H9 (cell line): ENCODE data around the gene NINJ1. TPM values are rescaled to one million over a fixed set of nuclear protein-coding genes. Genes with fewer than 3 reads are reported as not detected.
A peak's percentile ranks its signal among the peaks of the same experiment; 100 is the strongest.

Source experiments
- DNase-seq: peaks from one replicate; pipeline ENCODE4 v3.0.0-alpha.2; 2017
- H2AFZ ChIP-seq: one replicate; pipeline ENCODE4 v1.6.1; 2013; ENCODE audit warnings: mild to moderate bottlenecking, low read length, control low read depth, moderate library complexity
- H2AK5ac ChIP-seq: 2 replicates; pipeline ENCODE4 v1.6.1; 2013; ENCODE audit warnings: low read length, control low read depth, mixed read lengths; ENCODE audit not compliant: insufficient read length
- H2BK120ac ChIP-seq: one replicate; pipeline ENCODE4 v1.6.1; 2013; ENCODE audit warnings: low read depth, mild to moderate bottlenecking, low read length, control low read depth, inconsistent platforms; ENCODE audit not compliant: poor library complexity, severe bottlenecking
- H2BK12ac ChIP-seq: 2 replicates; pipeline ENCODE4 v1.6.1; 2013; ENCODE audit warnings: low read length, control low read depth, mixed read lengths, low read depth; ENCODE audit not compliant: insufficient read length
- H2BK15ac ChIP-seq: 2 replicates; pipeline ENCODE4 v1.6.1; 2013; ENCODE audit warnings: low read depth, low read length, control low read depth
- H2BK20ac ChIP-seq: one replicate; pipeline ENCODE4 v1.6.1; 2013; ENCODE audit warnings: low read depth, mild to moderate bottlenecking, low read length, control low read depth, inconsistent platforms; ENCODE audit not compliant: poor library complexity, severe bottlenecking
- H2BK5ac ChIP-seq: 2 replicates; pipeline ENCODE4 v1.6.1; 2013; ENCODE audit warnings: low read length, control low read depth, mixed read lengths; ENCODE audit not compliant: insufficient read length
- H3K14ac ChIP-seq: 2 replicates; pipeline ENCODE4 v1.6.1; 2013; ENCODE audit warnings: low read length, control low read depth; ENCODE audit not compliant: insufficient read depth
- H3K18ac ChIP-seq: 2 replicates; pipeline ENCODE4 v1.6.1; 2013; ENCODE audit warnings: low read depth, mild to moderate bottlenecking, mixed read lengths, low read length, control low read depth; ENCODE audit not compliant: insufficient read length
- H3K23ac ChIP-seq: 2 replicates; pipeline ENCODE4 v1.6.1; 2013; ENCODE audit warnings: low read length, control low read depth, mixed read lengths, low read depth; ENCODE audit not compliant: insufficient read length
- H3K23me2 ChIP-seq: 2 replicates; pipeline ENCODE4 v1.6.1; 2013; ENCODE audit warnings: low read depth, mild to moderate bottlenecking, mixed read lengths, low read length, control low read depth; ENCODE audit not compliant: insufficient read length, poor library complexity, severe bottlenecking
- H3K27ac ChIP-seq: 2 replicates; pipeline ENCODE4 v1.5.1; 2013; ENCODE audit warnings: low read length, control low read depth, mixed read lengths, low read depth; ENCODE audit not compliant: insufficient read length
- H3K27me3 ChIP-seq: 2 replicates; pipeline ENCODE4 v1.6.1; 2013; ENCODE audit warnings: low read length, control low read depth, inconsistent platforms; ENCODE audit not compliant: insufficient read depth
- H3K4ac ChIP-seq: 2 replicates; pipeline ENCODE4 v1.6.1; 2013; ENCODE audit warnings: low read depth, mild to moderate bottlenecking, control low read depth, inconsistent platforms, low read length, moderate library complexity
- H3K4me1 ChIP-seq: 2 replicates; pipeline ENCODE4 v1.6.1; 2013; ENCODE audit warnings: low read length, control low read depth, inconsistent platforms; ENCODE audit not compliant: insufficient read depth
- H3K4me2 ChIP-seq: 2 replicates; pipeline ENCODE4 v1.6.1; 2013; ENCODE audit warnings: low read length, control low read depth, mixed read lengths; ENCODE audit not compliant: insufficient read length, insufficient read depth
- H3K56ac ChIP-seq: 2 replicates; pipeline ENCODE4 v1.6.1; 2013; ENCODE audit warnings: low read depth, mild to moderate bottlenecking, mixed read lengths, low read length, control low read depth; ENCODE audit not compliant: insufficient read length
- H3K79me1 ChIP-seq: 2 replicates; pipeline ENCODE4 v1.6.1; 2013; ENCODE audit warnings: low read depth, mild to moderate bottlenecking, moderate library complexity, low read length, control low read depth, inconsistent platforms; ENCODE audit not compliant: insufficient read depth, poor library complexity, severe bottlenecking
- H3K79me2 ChIP-seq: 2 replicates; pipeline ENCODE4 v1.6.1; 2013; ENCODE audit warnings: low read length, control low read depth, inconsistent platforms; ENCODE audit not compliant: insufficient read depth
- H3K9ac ChIP-seq: 2 replicates; pipeline ENCODE4 v1.6.1; 2013; ENCODE audit warnings: low read length, control low read depth, mixed read lengths; ENCODE audit not compliant: insufficient read length; ENCODE audit errors: extremely low read depth
- H3K9me3 ChIP-seq: one replicate; pipeline ENCODE4 v1.6.1; 2013; ENCODE audit warnings: low read depth, low read length, inconsistent platforms; ENCODE audit not compliant: control insufficient read depth
- H3T11ph ChIP-seq: one replicate; pipeline ENCODE4 v1.6.1; 2013; ENCODE audit warnings: mild to moderate bottlenecking, low read length, control low read depth, inconsistent platforms
- H4K20me1 ChIP-seq: one replicate; pipeline ENCODE4 v1.6.1; 2013; ENCODE audit not compliant: control insufficient read depth, insufficient read length, insufficient read depth
- H4K5ac ChIP-seq: 2 replicates; pipeline ENCODE4 v1.6.1; 2013; ENCODE audit warnings: low read depth, mild to moderate bottlenecking, mixed read lengths, low read length, control low read depth; ENCODE audit not compliant: insufficient read length
- H4K8ac ChIP-seq: replicated peaks from 2 replicates; pipeline ENCODE4 v1.6.1; 2013; ENCODE audit warnings: low read length, control low read depth, mixed read lengths, low read depth; ENCODE audit not compliant: insufficient read length
- H4K91ac ChIP-seq: 2 replicates; pipeline ENCODE4 v1.6.1; 2013; ENCODE audit warnings: low read depth, mild to moderate bottlenecking, moderate library complexity, mixed read lengths, low read length, control low read depth; ENCODE audit not compliant: insufficient read length
- H3K27ac Mint-ChIP-seq, 3 experiments: 2 replicates in 2 of 3; 3 replicates in 1 of 3; pipeline ENCODE4 v1.8.0; 2020 to 2021; ENCODE audit warnings: mixed read lengths in 3 of 3, mild to moderate bottlenecking in 1 of 3, moderate library complexity in 1 of 3
- H3K27me3 Mint-ChIP-seq: 2 replicates; pipeline ENCODE4 v1.8.0; 2021; ENCODE audit warnings: low read depth, mild to moderate bottlenecking, moderate library complexity, mixed read lengths
- H3K36me3 Mint-ChIP-seq, 3 experiments: 2 replicates in 2 of 3; 3 replicates in 1 of 3; pipeline ENCODE4 v1.8.0; 2020 to 2021; ENCODE audit warnings: low read depth in 3 of 3, mixed read lengths in 3 of 3; ENCODE audit not compliant: insufficient read depth in 1 of 3
- H3K4me1 Mint-ChIP-seq, 2 experiments: 2 replicates each; pipeline ENCODE4 v1.8.0; 2020; ENCODE audit warnings: mixed read lengths in 2 of 2
- H3K4me3 Mint-ChIP-seq, 2 experiments: 2 replicates in 1 of 2; 3 replicates in 1 of 2; pipeline ENCODE4 v1.8.0; 2020 to 2021; ENCODE audit warnings: mild to moderate bottlenecking in 2 of 2, mixed read lengths in 2 of 2, moderate library complexity in 1 of 2
- H3K9me3 Mint-ChIP-seq, 2 experiments: 2 replicates in 1 of 2; 3 replicates in 1 of 2; pipeline ENCODE4 v1.8.0; 2020; ENCODE audit warnings: mild to moderate bottlenecking in 2 of 2, mixed read lengths in 2 of 2, moderate library complexity in 1 of 2
- CTCF ChIP-seq: fragments of 200-600 bp; sonication (generic); conservative IDR thresholded peaks from 3 replicates; pipeline ENCODE4 v1.8.0; 2021; ENCODE audit warnings: antibody characterized with exemption, mild to moderate bottlenecking
- WGBS: extraction: QIAGEN DNeasy Blood & Tissue Kit; methylation state at CpG from one replicate; pipeline ENCODE4 v1.1.7; 2013; ENCODE audit warnings: missing lambda C conversion rate, low lambda C conversion rate, mixed read lengths; ENCODE audit not compliant: insufficient read length; ENCODE audit errors: extremely low coverage; 5-methylcytosine and 5-hydroxymethylcytosine counted together
- total RNA-seq: library from RNA; stranded (reverse); gene quantifications from 2 replicates; pipeline ENCODE4 v1.2.1, GENCODE V29; 2021

NINJ1 gene
- total RNA-seq, 1 experiment from 2014 or later, result 28.9 TPM

- H2BK120ac ChIP-seq, result no peak overlapping the region
- Mint-ChIP-seq H3K9me3 (no peaks in the 10 kb centered on the region), H3K4me1 (peaks cover 10 to 19% of the 10 kb centered on the region in 2 experiments), H3K36me3 (peaks cover 4 to 17% (median 15%) of the 10 kb centered on the region in 3 experiments; a peak in 5 of 7 replicates), H3K4me3 (no peak overlapping the region), H3K27ac (peak overlapping the region in 1 of 3 experiments; percentile 65; a peak in 1 of 7 replicates), H3K27me3 (no peaks in the 10 kb centered on the region)
- H3K23ac ChIP-seq, result no peak overlapping the region
- no peak for TF ChIP-seq CTCF
- no CpG with 5 or more reads among the region's 23 CpGs for WGBS
- H4K20me1 ChIP-seq, result no peaks in the 10 kb centered on the region
- no peak overlapping the region for H4K5ac ChIP-seq
- no peak overlapping the region for H4K8ac ChIP-seq
- no peak overlapping the region for H3K4me2 ChIP-seq
- H2BK5ac ChIP-seq, result no peak overlapping the region
- no peaks in the 10 kb centered on the region for H3K9me3 ChIP-seq
- H3K4me1 ChIP-seq, result no peaks in the 10 kb centered on the region
- no peak overlapping the region for H3K4ac ChIP-seq
- H3K79me1 ChIP-seq, result no peaks in the 10 kb centered on the region
- no peak overlapping the region for H3K27ac ChIP-seq
- no peak overlapping the region for H2AFZ ChIP-seq
- H3K79me2 ChIP-seq, result no peaks in the 10 kb centered on the region
- H4K91ac ChIP-seq, result no peak overlapping the region
- H3K9ac ChIP-seq, result no peak overlapping the region
- H3K56ac ChIP-seq, result no peak overlapping the region
- DNase-seq, result peak; percentile 29
- no peak overlapping the region for H2BK12ac ChIP-seq
- no peaks in the 10 kb centered on the region for H3K23me2 ChIP-seq
- H2BK20ac ChIP-seq, result no peak overlapping the region
- no peaks in the 10 kb centered on the region for H3K27me3 ChIP-seq
- H2BK15ac ChIP-seq, result no peak overlapping the region
- no peak overlapping the region for H2AK5ac ChIP-seq
- no peak overlapping the region; the same call in 1 of the 2 replicates for H3K14ac ChIP-seq
- no peak overlapping the region for H3T11ph ChIP-seq
- no peak overlapping the region for H3K18ac ChIP-seq
Measured at GRCh38 chr9:93126151-93126781, 7.8 kb downstream of the NINJ1 start.
